HEK293 (cell line): ENCODE results near the gene CPNE5.

ENCODE experiments used
- BCL11B ChIP-seq: fragments of 450-650 bp; formaldehyde crosslinking; IDR thresholded peaks from 2 replicates; pipeline ENCODE4 v1.5.1; 2016; ENCODE audit warnings: low read depth, missing biosample characterization, missing genetic modification characterization
- YY1 ChIP-seq: fragments of 450-650 bp; formaldehyde crosslinking; IDR thresholded peaks from 2 replicates; pipeline ENCODE4 v1.5.1; 2018; ENCODE audit warnings: missing biosample characterization, missing genetic modification characterization
- ZBTB1 ChIP-seq: fragments of 450-650 bp; formaldehyde crosslinking; IDR thresholded peaks from 2 replicates; pipeline ENCODE4 v1.5.1; 2016; ENCODE audit warnings: missing biosample characterization, missing genetic modification characterization
- ZBTB7A ChIP-seq: fragments of 450-650 bp; formaldehyde crosslinking; IDR thresholded peaks from 2 replicates; pipeline ENCODE4 v1.5.1; 2016; ENCODE audit warnings: low read depth, missing biosample characterization, missing genetic modification characterization
- ZFP37 ChIP-seq: fragments of 450-650 bp; formaldehyde crosslinking; IDR thresholded peaks from 2 replicates; pipeline ENCODE4 v1.5.1; 2016; ENCODE audit warnings: missing biosample characterization, missing genetic modification characterization
- ZNF138 ChIP-seq: fragments of 450-650 bp; formaldehyde crosslinking; IDR thresholded peaks from 2 replicates; pipeline ENCODE4 v1.5.1; 2016; ENCODE audit warnings: missing biosample characterization, missing genetic modification characterization, borderline replicate concordance
- ZNF157 ChIP-seq: fragments of 450-650 bp; formaldehyde crosslinking; IDR thresholded peaks from 2 replicates; pipeline ENCODE4 v1.5.1; 2016; ENCODE audit warnings: missing biosample characterization, missing genetic modification characterization
- ZNF184 ChIP-seq: fragments of 450-650 bp; IDR thresholded peaks from 2 replicates; pipeline ENCODE4 v1.5.1; 2018; ENCODE audit warnings: missing biosample characterization, mild to moderate bottlenecking, missing genetic modification characterization
- ZNF416 ChIP-seq: fragments of 450-650 bp; formaldehyde crosslinking; IDR thresholded peaks from 2 replicates; pipeline ENCODE4 v1.5.1; 2016; ENCODE audit warnings: missing biosample characterization, missing genetic modification characterization
- ZNF423 ChIP-seq: fragments of 450-650 bp; formaldehyde crosslinking; IDR thresholded peaks from 2 replicates; pipeline ENCODE4 v1.5.1; 2016; ENCODE audit warnings: missing biosample characterization, missing genetic modification characterization
- ZNF530 ChIP-seq: fragments of 450-650 bp; formaldehyde crosslinking; IDR thresholded peaks from 2 replicates; pipeline ENCODE4 v1.5.1; 2016; ENCODE audit warnings: low read depth, missing biosample characterization, missing genetic modification characterization
- TF ChIP-seq, protein P1 (sequence below): fragments of 450-650 bp; formaldehyde crosslinking; IDR thresholded peaks from 2 replicates; pipeline ENCODE4 v1.5.1; 2016; ENCODE audit warnings: missing biosample characterization, missing genetic modification characterization
- TF ChIP-seq, protein P2 (sequence below): fragments of 450-650 bp; formaldehyde crosslinking; IDR thresholded peaks from 2 replicates; pipeline ENCODE4 v1.5.1; 2016; ENCODE audit warnings: missing biosample characterization, missing genetic modification characterization
- TF ChIP-seq, protein P3 (sequence below): fragments of 450-650 bp; formaldehyde crosslinking; IDR thresholded peaks from 2 replicates; pipeline ENCODE4 v1.5.1; 2016; ENCODE audit warnings: missing biosample characterization, missing genetic modification characterization

DNA sequence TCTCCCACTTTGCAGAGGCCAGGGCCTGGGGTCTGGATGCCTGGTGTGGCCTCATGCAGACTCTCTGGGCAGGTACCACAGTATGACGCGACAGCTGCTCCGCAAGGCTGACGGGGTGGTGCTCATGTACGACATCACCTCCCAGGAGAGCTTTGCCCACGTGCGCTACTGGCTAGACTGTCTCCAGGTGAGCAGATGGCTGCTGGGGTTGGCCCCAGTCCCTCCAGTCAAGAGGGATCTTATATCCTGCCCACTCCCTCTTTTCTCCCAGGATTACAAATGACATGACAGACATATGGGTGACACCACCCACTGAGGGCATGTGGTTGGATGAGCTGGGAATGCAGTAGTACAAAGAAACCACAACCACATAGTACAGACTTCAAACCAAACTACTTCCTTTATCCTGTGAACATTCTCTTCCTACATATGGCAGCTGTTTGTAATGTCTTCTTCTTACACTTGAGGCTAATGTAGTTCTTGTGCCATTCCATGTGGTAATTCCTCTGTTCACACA, 111.7 kb downstream of the CPNE5 start:
- TF ChIP-seq, protein P1, sequence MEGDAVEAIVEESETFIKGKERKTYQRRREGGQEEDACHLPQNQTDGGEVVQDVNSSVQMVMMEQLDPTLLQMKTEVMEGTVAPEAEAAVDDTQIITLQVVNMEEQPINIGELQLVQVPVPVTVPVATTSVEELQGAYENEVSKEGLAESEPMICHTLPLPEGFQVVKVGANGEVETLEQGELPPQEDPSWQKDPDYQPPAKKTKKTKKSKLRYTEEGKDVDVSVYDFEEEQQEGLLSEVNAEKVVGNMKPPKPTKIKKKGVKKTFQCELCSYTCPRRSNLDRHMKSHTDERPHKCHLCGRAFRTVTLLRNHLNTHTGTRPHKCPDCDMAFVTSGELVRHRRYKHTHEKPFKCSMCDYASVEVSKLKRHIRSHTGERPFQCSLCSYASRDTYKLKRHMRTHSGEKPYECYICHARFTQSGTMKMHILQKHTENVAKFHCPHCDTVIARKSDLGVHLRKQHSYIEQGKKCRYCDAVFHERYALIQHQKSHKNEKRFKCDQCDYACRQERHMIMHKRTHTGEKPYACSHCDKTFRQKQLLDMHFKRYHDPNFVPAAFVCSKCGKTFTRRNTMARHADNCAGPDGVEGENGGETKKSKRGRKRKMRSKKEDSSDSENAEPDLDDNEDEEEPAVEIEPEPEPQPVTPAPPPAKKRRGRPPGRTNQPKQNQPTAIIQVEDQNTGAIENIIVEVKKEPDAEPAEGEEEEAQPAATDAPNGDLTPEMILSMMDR = no peak
- TF ChIP-seq ZNF530 (tag by site-specific recombination) (no peak), ZNF157 (tag by site-specific recombination) (no peak), ZFP37 (no peak), YY1 (tag by site-specific recombination) (no peak), ZNF138 (tag by site-specific recombination) (no peak), ZBTB1 (tag by site-specific recombination) (no peak), ZNF423 (tag by site-specific recombination) (no peak), ZNF416 (tag by site-specific recombination) (no peak), ZBTB7A (tag by site-specific recombination) (no peak), ZNF184 (tag by site-specific recombination) (no peak), BCL11B (tag by site-specific recombination) (no peak)
- TF ChIP-seq, protein P2, sequence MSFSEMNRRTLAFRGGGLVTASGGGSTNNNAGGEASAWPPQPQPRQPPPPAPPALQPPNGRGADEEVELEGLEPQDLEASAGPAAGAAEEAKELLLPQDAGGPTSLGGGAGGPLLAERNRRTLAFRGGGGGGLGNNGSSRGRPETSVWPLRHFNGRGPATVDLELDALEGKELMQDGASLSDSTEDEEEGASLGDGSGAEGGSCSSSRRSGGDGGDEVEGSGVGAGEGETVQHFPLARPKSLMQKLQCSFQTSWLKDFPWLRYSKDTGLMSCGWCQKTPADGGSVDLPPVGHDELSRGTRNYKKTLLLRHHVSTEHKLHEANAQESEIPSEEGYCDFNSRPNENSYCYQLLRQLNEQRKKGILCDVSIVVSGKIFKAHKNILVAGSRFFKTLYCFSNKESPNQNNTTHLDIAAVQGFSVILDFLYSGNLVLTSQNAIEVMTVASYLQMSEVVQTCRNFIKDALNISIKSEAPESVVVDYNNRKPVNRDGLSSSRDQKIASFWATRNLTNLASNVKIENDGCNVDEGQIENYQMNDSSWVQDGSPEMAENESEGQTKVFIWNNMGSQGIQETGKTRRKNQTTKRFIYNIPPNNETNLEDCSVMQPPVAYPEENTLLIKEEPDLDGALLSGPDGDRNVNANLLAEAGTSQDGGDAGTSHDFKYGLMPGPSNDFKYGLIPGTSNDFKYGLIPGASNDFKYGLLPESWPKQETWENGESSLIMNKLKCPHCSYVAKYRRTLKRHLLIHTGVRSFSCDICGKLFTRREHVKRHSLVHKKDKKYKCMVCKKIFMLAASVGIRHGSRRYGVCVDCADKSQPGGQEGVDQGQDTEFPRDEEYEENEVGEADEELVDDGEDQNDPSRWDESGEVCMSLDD (tag by site-specific recombination) = no peak
- TF ChIP-seq, protein P3, sequence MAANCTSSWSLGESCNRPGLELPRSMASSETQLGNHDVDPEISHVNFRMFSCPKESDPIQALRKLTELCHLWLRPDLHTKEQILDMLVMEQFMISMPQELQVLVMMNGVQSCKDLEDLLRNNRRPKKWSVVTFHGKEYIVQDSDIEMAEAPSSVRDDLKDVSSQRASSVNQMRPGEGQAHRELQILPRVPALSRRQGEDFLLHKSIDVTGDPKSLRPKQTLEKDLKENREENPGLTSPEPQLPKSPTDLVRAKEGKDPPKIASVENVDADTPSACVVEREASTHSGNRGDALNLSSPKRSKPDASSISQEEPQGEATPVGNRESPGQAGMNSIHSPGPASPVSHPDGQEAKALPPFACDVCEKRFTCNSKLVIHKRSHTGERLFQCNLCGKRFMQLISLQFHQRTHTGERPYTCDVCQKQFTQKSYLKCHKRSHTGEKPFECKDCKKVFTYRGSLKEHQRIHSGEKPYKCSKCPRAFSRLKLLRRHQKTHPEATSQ (tag by site-specific recombination) = no peak
